ENCODE data around the gene LMX1B.

LMX1B gene

DNA sequence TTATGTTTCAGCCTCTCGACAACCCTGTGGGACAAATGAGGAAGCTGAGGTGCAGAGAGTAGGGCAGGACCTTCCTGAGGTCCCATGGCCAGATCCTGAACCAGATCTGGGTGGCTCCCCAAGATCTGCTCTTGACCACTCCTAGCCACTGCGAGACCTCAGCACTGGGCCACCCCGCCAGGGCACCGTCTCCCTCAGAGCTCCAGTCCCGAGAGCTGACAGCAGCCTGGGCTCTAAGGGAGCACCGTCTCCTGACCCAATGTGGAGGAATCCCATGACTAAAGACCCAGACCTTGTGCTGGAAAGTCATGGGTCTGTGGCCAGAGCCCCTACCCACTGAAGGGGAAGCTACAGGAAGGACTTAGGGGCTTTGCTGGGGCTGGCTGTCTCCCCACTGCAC is 4.5 kb upstream of the LMX1B start:
- Histone ChIP-seq H3K4me2 (ENCODE audit: low read depth, low read length, poor library complexity, severe bottlenecking) (no peak overlapping the region), H3K9me2 (replicated peaks; ENCODE audit: insufficient read depth, low read length) (no peaks in the 10 kb centered on the region), H3K27me3 (ENCODE audit: low read length) (no peaks in the 10 kb centered on the region), H3K9ac (ENCODE audit: low read length) (no peak overlapping the region), H4K20me1 (ENCODE audit: low read depth, low read length) (no peaks in the 10 kb centered on the region), H3K9me3 (ENCODE audit: insufficient read depth, low read length) (no peaks in the 10 kb centered on the region), H3K27ac (ENCODE audit: low read depth, low read length) (no peak overlapping the region), H2AFZ (ENCODE audit: low read depth, low read length, severe bottlenecking) (no peak overlapping the region), H3K79me2 (ENCODE audit: insufficient read depth, low read length) (no peaks in the 10 kb centered on the region), H3K4me3 (ENCODE audit: insufficient read depth, low read length, poor library complexity, severe bottlenecking) (no peak overlapping the region), H3F3A (ENCODE audit: insufficient read depth) (no peaks in the 10 kb centered on the region), H3K36me3 (ENCODE audit: low read length) (no peaks in the 10 kb centered on the region)
- no peak for TF ChIP-seq EZH2phosphoT487 (conservative IDR thresholded peaks at IDR 0.05; ENCODE audit: low read length)
- no peak for TF ChIP-seq CTCF (IDR thresholded peaks at IDR 0.05; ENCODE audit: insufficient read depth, low read length, poor library complexity, severe bottlenecking)

GRCh38 chr9:126609711-126610388 is 3.9 kb upstream of the LMX1B start:
- H3K36me3 ChIP-seq (ENCODE audit: low read length), result no peaks in the 10 kb centered on the region
- no peak overlapping the region for H2AFZ ChIP-seq (ENCODE audit: low read depth, low read length, severe bottlenecking)
- H3K27ac ChIP-seq (ENCODE audit: low read depth, low read length), result no peak overlapping the region
- H3F3A ChIP-seq (ENCODE audit: insufficient read depth), result no peaks in the 10 kb centered on the region
- no peaks in the 10 kb centered on the region for H3K9me2 ChIP-seq (replicated peaks; ENCODE audit: insufficient read depth, low read length)
- TF ChIP-seq EZH2phosphoT487 (conservative IDR thresholded peaks at IDR 0.05; ENCODE audit: low read length), result no peak
- no peak for TF ChIP-seq CTCF (IDR thresholded peaks at IDR 0.05; ENCODE audit: insufficient read depth, low read length, poor library complexity, severe bottlenecking)
- H3K27me3 ChIP-seq (ENCODE audit: low read length), result no peaks in the 10 kb centered on the region
- H3K9ac ChIP-seq (ENCODE audit: low read length), result no peak overlapping the region
- H3K4me3 ChIP-seq (ENCODE audit: insufficient read depth, low read length, poor library complexity, severe bottlenecking), result no peak overlapping the region
- no peaks in the 10 kb centered on the region for H3K79me2 ChIP-seq (ENCODE audit: insufficient read depth, low read length)
- H4K20me1 ChIP-seq (ENCODE audit: low read depth, low read length), result no peaks in the 10 kb centered on the region
- H3K4me2 ChIP-seq (ENCODE audit: low read depth, low read length, poor library complexity, severe bottlenecking), result no peak overlapping the region
- H3K9me3 ChIP-seq (ENCODE audit: insufficient read depth, low read length), result no peaks in the 10 kb centered on the region

DNA sequence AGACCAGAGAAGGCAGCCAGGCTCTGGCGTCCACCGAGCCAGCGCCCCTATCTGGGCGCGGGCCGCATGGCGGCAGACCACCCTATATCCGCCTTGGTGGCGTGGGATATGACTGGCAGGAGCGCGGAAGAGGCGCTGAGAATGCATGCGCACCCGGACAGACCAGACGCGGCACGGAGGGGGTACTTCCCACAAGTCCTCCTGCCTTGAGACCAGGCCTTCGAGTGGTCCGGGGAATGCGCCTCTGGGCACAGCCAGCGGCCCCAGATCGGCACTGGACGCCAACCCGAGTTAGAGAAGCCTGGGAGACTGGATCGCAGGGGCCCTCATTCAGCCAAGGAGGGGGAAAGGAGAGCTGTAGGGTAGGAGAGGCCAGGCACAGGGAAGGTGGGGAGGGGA is 2.5 kb upstream of the LMX1B start:
- no peak overlapping the region for H3K27ac ChIP-seq (ENCODE audit: low read depth, low read length)
- no peaks in the 10 kb centered on the region for H4K20me1 ChIP-seq (ENCODE audit: low read depth, low read length)
- no peaks in the 10 kb centered on the region for H3K79me2 ChIP-seq (ENCODE audit: insufficient read depth, low read length)
- H3K9me3 ChIP-seq (ENCODE audit: insufficient read depth, low read length), result no peaks in the 10 kb centered on the region
- H3K4me2 ChIP-seq (ENCODE audit: low read depth, low read length, poor library complexity, severe bottlenecking), result no peak overlapping the region
- H2AFZ ChIP-seq (ENCODE audit: low read depth, low read length, severe bottlenecking), result no peak overlapping the region
- H3K36me3 ChIP-seq (ENCODE audit: low read length), result no peaks in the 10 kb centered on the region
- H3K9me2 ChIP-seq (replicated peaks; ENCODE audit: insufficient read depth, low read length), result no peaks in the 10 kb centered on the region
- no peaks in the 10 kb centered on the region for H3K27me3 ChIP-seq (ENCODE audit: low read length)
- no peak overlapping the region for H3K9ac ChIP-seq (ENCODE audit: low read length)
- TF ChIP-seq CTCF (IDR thresholded peaks at IDR 0.05; ENCODE audit: insufficient read depth, low read length, poor library complexity, severe bottlenecking) (no peak), EZH2phosphoT487 (conservative IDR thresholded peaks at IDR 0.05; ENCODE audit: low read length) (no peak)
- H3F3A ChIP-seq (ENCODE audit: insufficient read depth), result no peaks in the 10 kb centered on the region
- H3K4me3 ChIP-seq (ENCODE audit: insufficient read depth, low read length, poor library complexity, severe bottlenecking), result no peak overlapping the region

Data from SU-DHL-6 (cell line).